Measurements from ENCODE around the gene AKR1C4. TPM values are rescaled to one million over a fixed set of nuclear protein-coding genes. Genes with fewer than 3 reads are reported as not detected.
"Not testable (repeated sequence)": the region's sequence is repeated elsewhere in the genome, so short reads cannot be mapped to it uniquely, and the experiment has no call there.

The AKR1C4 gene
- polyA plus RNA-seq, 1 donor = 0.39 TPM

DNA sequence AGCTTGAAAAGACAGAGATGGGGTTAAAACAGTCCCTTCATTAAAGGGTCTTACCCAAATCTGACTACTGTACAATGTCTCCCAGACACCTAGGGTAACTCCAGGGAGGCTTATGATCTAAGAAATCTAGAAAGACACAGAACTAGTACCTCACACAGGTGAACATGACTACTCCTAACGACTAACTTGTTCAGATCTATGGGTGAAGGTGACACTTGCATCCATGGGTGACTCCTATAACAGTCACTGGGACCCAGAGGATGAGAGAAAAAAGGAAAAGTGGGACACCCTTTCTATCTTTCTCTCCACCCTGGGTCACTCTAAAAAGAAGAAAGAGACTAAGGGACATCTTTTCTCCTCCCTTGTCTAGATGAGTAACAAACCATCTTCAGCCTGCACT is 30.9 kb upstream of the AKR1C4 start:
- no CpG with 5 or more reads among the region's 1 CpG for WGBS (ENCODE audit: insufficient coverage, low lambda C conversion rate)
- Histone ChIP-seq H3K4me1 (ENCODE audit: control insufficient read depth, insufficient read depth, low read length) (no peaks in the 10 kb centered on the region), H3K9me3 (ENCODE audit: control insufficient read depth, low read depth, low read length) (peaks cover 21% of the 10 kb centered on the region), H3K27ac (ENCODE audit: low read length) (no peak overlapping the region), H3K36me3 (ENCODE audit: control insufficient read depth, insufficient read depth, low read length) (no peaks in the 10 kb centered on the region), H3K4me3 (ENCODE audit: low read length) (no peak overlapping the region), H3K27me3 (ENCODE audit: control insufficient read depth, insufficient read depth, low read length) (no peaks in the 10 kb centered on the region)
- DNase-seq = no peak

- no peaks in the 10 kb centered on the region for H3K4me1 ChIP-seq (ENCODE audit: control insufficient read depth, insufficient read depth, low read length)
- H3K36me3 ChIP-seq (ENCODE audit: control insufficient read depth, insufficient read depth, low read length) = no peaks in the 10 kb centered on the region
- DNase-seq = no peak
- no peaks in the 10 kb centered on the region for H3K27me3 ChIP-seq (ENCODE audit: control insufficient read depth, insufficient read depth, low read length)
- no peak overlapping the region for H3K4me3 ChIP-seq (ENCODE audit: low read length)
- peaks cover 7% of the 10 kb centered on the region for H3K9me3 ChIP-seq (ENCODE audit: control insufficient read depth, low read depth, low read length)
- H3K27ac ChIP-seq (ENCODE audit: low read length) = no peak overlapping the region
- WGBS (ENCODE audit: insufficient coverage, low lambda C conversion rate) = 80% methylated on average over 2 of the region's 5 CpGs
These were observed 27.7 kb upstream of the AKR1C4 start for GRCh38 chr10:5168897-5169420.

- not testable (repeated sequence) for H3K9me3 ChIP-seq (ENCODE audit: control insufficient read depth, low read depth, low read length); H3K4me1 ChIP-seq (ENCODE audit: control insufficient read depth, insufficient read depth, low read length); H3K27ac ChIP-seq (ENCODE audit: low read length); H3K4me3 ChIP-seq (ENCODE audit: low read length); H3K27me3 ChIP-seq (ENCODE audit: control insufficient read depth, insufficient read depth, low read length); DNase-seq; H3K36me3 ChIP-seq (ENCODE audit: control insufficient read depth, insufficient read depth, low read length)
- WGBS (ENCODE audit: insufficient coverage, low lambda C conversion rate) = no CpG with 5 or more reads among the region's 3 CpGs
These were observed 21.1 kb upstream of the AKR1C4 start for GRCh38 chr10:5175581-5175980.

DNA sequence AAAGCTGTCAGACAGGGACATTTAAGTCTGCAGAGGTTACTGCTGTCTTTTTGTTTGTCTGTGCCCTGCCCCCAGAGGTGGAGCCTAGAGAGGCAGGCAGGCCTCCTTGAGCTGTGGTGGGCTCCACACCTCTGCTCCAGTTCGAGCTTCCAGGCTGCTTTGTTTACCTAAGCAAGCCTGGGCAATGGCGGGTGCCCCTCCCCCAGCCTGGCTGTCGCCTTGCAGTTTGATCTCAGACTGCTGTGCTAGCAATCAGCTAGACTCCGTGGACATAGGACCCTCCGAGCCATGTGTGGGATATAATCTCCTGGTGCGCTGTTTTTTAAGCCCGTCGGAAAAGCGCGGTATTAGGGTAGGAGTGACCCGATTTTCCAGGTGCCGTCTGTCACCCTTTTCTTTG is 16.1 kb upstream of the AKR1C4 start:
- H3K4me3 ChIP-seq (ENCODE audit: low read length); H3K4me1 ChIP-seq (ENCODE audit: control insufficient read depth, insufficient read depth, low read length); H3K27me3 ChIP-seq (ENCODE audit: control insufficient read depth, insufficient read depth, low read length); H3K27ac ChIP-seq (ENCODE audit: low read length); H3K36me3 ChIP-seq (ENCODE audit: control insufficient read depth, insufficient read depth, low read length); H3K9me3 ChIP-seq (ENCODE audit: control insufficient read depth, low read depth, low read length); DNase-seq: not testable (repeated sequence)
- no CpG with 5 or more reads among the region's 12 CpGs for WGBS (ENCODE audit: insufficient coverage, low lambda C conversion rate)

- Histone ChIP-seq H3K4me3 (ENCODE audit: low read length) (no peak overlapping the region), H3K27ac (ENCODE audit: low read length) (no peak overlapping the region), H3K27me3 (ENCODE audit: control insufficient read depth, insufficient read depth, low read length) (no peaks in the 10 kb centered on the region), H3K36me3 (ENCODE audit: control insufficient read depth, insufficient read depth, low read length) (no peaks in the 10 kb centered on the region), H3K4me1 (ENCODE audit: control insufficient read depth, insufficient read depth, low read length) (no peaks in the 10 kb centered on the region), H3K9me3 (ENCODE audit: control insufficient read depth, low read depth, low read length) (no peaks in the 10 kb centered on the region)
- WGBS (ENCODE audit: insufficient coverage, low lambda C conversion rate) = 83% methylated on average over 1 of the region's 2 CpGs
- no peak for DNase-seq
These were observed 12.7 kb upstream of the AKR1C4 start for GRCh38 chr10:5183923-5184322.

GRCh38 chr10:5184987-5185775 is 11.5 kb upstream of the AKR1C4 start, which contains the start of gene AKR1C8:
TSS of gene AKR1C8 (minus strand) at chr10:5185150. CDS start at chr10:5185104, 46 bp downstream.
- 90% methylated on average over 3 of the region's 5 CpGs for WGBS (ENCODE audit: insufficient coverage, low lambda C conversion rate)
- H3K27me3 ChIP-seq (ENCODE audit: control insufficient read depth, insufficient read depth, low read length) = no peaks in the 10 kb centered on the region
- no peaks in the 10 kb centered on the region for H3K4me1 ChIP-seq (ENCODE audit: control insufficient read depth, insufficient read depth, low read length)
- no peak within 1 kb of the TSS for H3K27ac ChIP-seq (ENCODE audit: low read length)
- no peak for DNase-seq
- H3K36me3 ChIP-seq (ENCODE audit: control insufficient read depth, insufficient read depth, low read length) = no peaks in the 10 kb centered on the region
- no peaks in the 10 kb centered on the region for H3K9me3 ChIP-seq (ENCODE audit: control insufficient read depth, low read depth, low read length)
- no peak within 1 kb of the TSS for H3K4me3 ChIP-seq (ENCODE audit: low read length)

- H3K4me3 ChIP-seq (ENCODE audit: low read length) = no peak overlapping the region
- DNase-seq = no peak
- H3K36me3 ChIP-seq (ENCODE audit: control insufficient read depth, insufficient read depth, low read length) = no peaks in the 10 kb centered on the region
- H3K9me3 ChIP-seq (ENCODE audit: control insufficient read depth, low read depth, low read length) = no peaks in the 10 kb centered on the region
- 96% methylated on average over 5 of the region's 5 CpGs for WGBS (ENCODE audit: insufficient coverage, low lambda C conversion rate)
- no peaks in the 10 kb centered on the region for H3K27me3 ChIP-seq (ENCODE audit: control insufficient read depth, insufficient read depth, low read length)
- no peaks in the 10 kb centered on the region for H3K4me1 ChIP-seq (ENCODE audit: control insufficient read depth, insufficient read depth, low read length)
- H3K27ac ChIP-seq (ENCODE audit: low read length) = no peak overlapping the region
These were observed 8.8 kb upstream of the AKR1C4 start for GRCh38 chr10:5187867-5188266.

DNA sequence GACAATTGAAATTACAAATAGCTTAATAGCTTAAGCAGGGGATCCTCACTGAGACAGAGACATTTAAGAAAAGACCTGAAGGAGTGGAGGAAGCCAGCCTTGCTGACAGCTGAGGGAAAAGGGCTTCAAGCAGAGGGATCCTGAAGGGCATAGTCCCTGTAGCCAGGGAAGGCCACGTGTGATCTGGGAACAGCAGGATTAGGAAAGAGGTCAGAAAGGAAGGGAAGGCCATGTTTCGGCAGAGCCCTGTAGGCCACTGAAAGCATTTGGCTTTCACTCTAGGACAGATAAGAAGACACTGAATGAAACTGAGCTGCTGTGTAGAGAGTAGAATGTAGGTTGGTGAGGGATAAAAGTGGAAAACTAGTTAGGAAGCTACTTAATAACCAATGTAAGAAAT is 8.3 kb upstream of the AKR1C4 start:
- Histone ChIP-seq H3K4me3 (ENCODE audit: low read length) (no peak overlapping the region), H3K9me3 (ENCODE audit: control insufficient read depth, low read depth, low read length) (no peaks in the 10 kb centered on the region), H3K27me3 (ENCODE audit: control insufficient read depth, insufficient read depth, low read length) (no peaks in the 10 kb centered on the region), H3K4me1 (ENCODE audit: control insufficient read depth, insufficient read depth, low read length) (no peaks in the 10 kb centered on the region), H3K36me3 (ENCODE audit: control insufficient read depth, insufficient read depth, low read length) (no peaks in the 10 kb centered on the region), H3K27ac (ENCODE audit: low read length) (no peak overlapping the region)
- DNase-seq = no peak
- no CpG with 5 or more reads among the region's 2 CpGs for WGBS (ENCODE audit: insufficient coverage, low lambda C conversion rate)

DNA sequence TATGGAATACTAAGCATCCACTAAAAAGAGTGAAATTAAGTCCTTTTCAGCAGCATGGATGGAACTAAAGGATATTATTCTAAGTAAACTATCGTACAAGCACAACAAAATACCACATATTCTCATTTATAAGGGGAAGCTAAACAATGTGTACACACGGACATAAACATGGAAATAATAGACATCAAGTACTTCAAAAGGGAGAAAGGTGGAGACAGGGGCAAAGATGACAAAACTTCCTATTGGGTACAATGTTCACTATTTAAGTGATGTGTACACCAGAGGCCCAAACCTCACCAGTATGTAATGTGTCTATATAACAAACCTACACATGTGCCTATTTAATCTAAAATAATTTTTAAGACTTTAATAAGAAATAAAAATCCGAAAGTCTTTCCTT is 2.2 kb upstream of the AKR1C4 start:
- Histone ChIP-seq H3K36me3 (ENCODE audit: control insufficient read depth, insufficient read depth, low read length) (no peaks in the 10 kb centered on the region), H3K4me3 (ENCODE audit: low read length) (no peak overlapping the region), H3K9me3 (ENCODE audit: control insufficient read depth, low read depth, low read length) (peaks cover 2% of the 10 kb centered on the region), H3K27ac (ENCODE audit: low read length) (no peak overlapping the region), H3K4me1 (ENCODE audit: control insufficient read depth, insufficient read depth, low read length) (peaks cover 12% of the 10 kb centered on the region), H3K27me3 (ENCODE audit: control insufficient read depth, insufficient read depth, low read length) (no peaks in the 10 kb centered on the region)
- DNase-seq = no peak
- WGBS (ENCODE audit: insufficient coverage, low lambda C conversion rate) = 94% methylated on average over 2 of the region's 3 CpGs

- WGBS (ENCODE audit: insufficient coverage, low lambda C conversion rate) = 33% methylated on average over 4 of the region's 6 CpGs
These were observed 786 bp upstream of the AKR1C4 start for GRCh38 chr10:5195727-5196374.

More at GRCh38 chr10:5195727-5196374, 786 bp upstream of the AKR1C4 start:
- H3K27ac ChIP-seq (ENCODE audit: low read length) = peak overlapping the region; percentile 93
- no peak overlapping the region for H3K4me3 ChIP-seq (ENCODE audit: low read length)
- peaks cover 3% of the 10 kb centered on the region for H3K9me3 ChIP-seq (ENCODE audit: control insufficient read depth, low read depth, low read length)
- peaks cover 12% of the 10 kb centered on the region for H3K4me1 ChIP-seq (ENCODE audit: control insufficient read depth, insufficient read depth, low read length)
- no peaks in the 10 kb centered on the region for H3K27me3 ChIP-seq (ENCODE audit: control insufficient read depth, insufficient read depth, low read length)
- no peaks in the 10 kb centered on the region for H3K36me3 ChIP-seq (ENCODE audit: control insufficient read depth, insufficient read depth, low read length)
- DNase-seq = peak; percentile 61 to 87
